ENCODE results near the gene TP53BP2. TPM values are rescaled to one million over a fixed set of nuclear protein-coding genes. Genes with fewer than 3 reads are reported as not detected.
"Not testable (repeated sequence)": the region's sequence is repeated elsewhere in the genome, so short reads cannot be mapped to it uniquely, and the experiment has no call there.

TP53BP2 gene
- total RNA-seq, 1 donor from 2014 or later = 59.2 TPM

GRCh38 chr1:223815020-223815853 lies 30.5 kb downstream of the TP53BP2 start:
- H3K36me3 Mint-ChIP-seq (ENCODE audit: insufficient read depth) = peaks cover 27% of the 10 kb centered on the region
- no peak for DNase-seq (ENCODE audit: low spot score, unreplicated experiment)
- peak overlapping the region; percentile 13 for H3K4me3 Mint-ChIP-seq (ENCODE audit: low read depth)
- H3K4me1 Mint-ChIP-seq (ENCODE audit: low read depth) = peaks cover 22% of the 10 kb centered on the region
- no peak for TF ChIP-seq CTCF (IDR thresholded peaks at IDR 0.05; ENCODE audit: unreplicated experiment)
- no peaks in the 10 kb centered on the region for H3K27me3 Mint-ChIP-seq
- H3K9me3 Mint-ChIP-seq (ENCODE audit: low read depth) = no peaks in the 10 kb centered on the region
- peak overlapping the region; percentile 3 for H3K27ac Mint-ChIP-seq

GRCh38 chr1:223813645-223814044 lies 32.1 kb downstream of the TP53BP2 start:
- H3K4me3 Mint-ChIP-seq (ENCODE audit: low read depth) = no peak overlapping the region
- no peaks in the 10 kb centered on the region for H3K9me3 Mint-ChIP-seq (ENCODE audit: low read depth)
- peaks cover 27% of the 10 kb centered on the region for H3K36me3 Mint-ChIP-seq (ENCODE audit: insufficient read depth)
- H3K4me1 Mint-ChIP-seq (ENCODE audit: low read depth) = peaks cover 20% of the 10 kb centered on the region
- H3K27ac Mint-ChIP-seq = no peak overlapping the region
- H3K27me3 Mint-ChIP-seq = no peaks in the 10 kb centered on the region
- TF ChIP-seq CTCF (IDR thresholded peaks at IDR 0.05; ENCODE audit: unreplicated experiment) = no peak
- DNase-seq (ENCODE audit: low spot score, unreplicated experiment) = no peak

GRCh38 chr1:223811634-223812101 lies 34.1 kb downstream of the TP53BP2 start:
- H3K27ac Mint-ChIP-seq = no peak overlapping the region
- peaks cover 6% of the 10 kb centered on the region for H3K9me3 Mint-ChIP-seq (ENCODE audit: low read depth)
- DNase-seq (ENCODE audit: low spot score, unreplicated experiment) = no peak
- peak; percentile 45 for TF ChIP-seq CTCF (IDR thresholded peaks at IDR 0.05; ENCODE audit: unreplicated experiment)
- H3K4me1 Mint-ChIP-seq (ENCODE audit: low read depth) = peaks cover 20% of the 10 kb centered on the region
- H3K4me3 Mint-ChIP-seq (ENCODE audit: low read depth) = no peak overlapping the region
- H3K36me3 Mint-ChIP-seq (ENCODE audit: insufficient read depth) = peaks cover 38% of the 10 kb centered on the region
- H3K27me3 Mint-ChIP-seq = no peaks in the 10 kb centered on the region

- Mint-ChIP-seq H3K4me1 (ENCODE audit: low read depth) (peaks cover 17% of the 10 kb centered on the region), H3K27me3 (no peaks in the 10 kb centered on the region), H3K36me3 (ENCODE audit: insufficient read depth) (peaks cover 48% of the 10 kb centered on the region), H3K4me3 (ENCODE audit: low read depth) (no peak overlapping the region), H3K27ac (no peak overlapping the region), H3K9me3 (ENCODE audit: low read depth) (peaks cover 6% of the 10 kb centered on the region)
- no peak for DNase-seq (ENCODE audit: low spot score, unreplicated experiment)
- no peak for TF ChIP-seq CTCF (IDR thresholded peaks at IDR 0.05; ENCODE audit: unreplicated experiment)
Measured at GRCh38 chr1:223810586-223810985, 35.2 kb downstream of the TP53BP2 start.

- H3K36me3 Mint-ChIP-seq (ENCODE audit: insufficient read depth) = peaks cover 48% of the 10 kb centered on the region
- H3K4me1 Mint-ChIP-seq (ENCODE audit: low read depth) = peaks cover 10% of the 10 kb centered on the region
- not testable (repeated sequence) for H3K27me3 Mint-ChIP-seq; H3K9me3 Mint-ChIP-seq (ENCODE audit: low read depth); DNase-seq (ENCODE audit: low spot score, unreplicated experiment); H3K4me3 Mint-ChIP-seq (ENCODE audit: low read depth); H3K27ac Mint-ChIP-seq
Measured at GRCh38 chr1:223809905-223810304, 35.8 kb downstream of the TP53BP2 start.

- H3K9me3 Mint-ChIP-seq (ENCODE audit: low read depth) = peaks cover 6% of the 10 kb centered on the region
- no peak overlapping the region for H3K27ac Mint-ChIP-seq
- H3K27me3 Mint-ChIP-seq = no peaks in the 10 kb centered on the region
- no peak for DNase-seq (ENCODE audit: low spot score, unreplicated experiment)
- no peak for TF ChIP-seq CTCF (IDR thresholded peaks at IDR 0.05; ENCODE audit: unreplicated experiment)
- H3K4me3 Mint-ChIP-seq (ENCODE audit: low read depth) = no peak overlapping the region
- peaks cover 44% of the 10 kb centered on the region for H3K36me3 Mint-ChIP-seq (ENCODE audit: insufficient read depth)
- no peaks in the 10 kb centered on the region for H3K4me1 Mint-ChIP-seq (ENCODE audit: low read depth)
Measured at GRCh38 chr1:223803211-223803610, 42.5 kb downstream of the TP53BP2 start.

Data from progenitor cell of endocrine pancreas (in vitro differentiated cells).